ENCODE measurements around the gene ROBO4.

Gene ROBO4

GRCh38 chr11:124918950-124919349 is 21.3 kb upstream of the ROBO4 start, which contains the start of gene HEPN1:
Gene HEPN1 (plus strand): TSS chr11:124919250.
- DNase-seq (ENCODE audit: low spot score) = no peak

- DNase-seq (ENCODE audit: low spot score) = no peak
These were observed 19.5 kb upstream of the ROBO4 start for GRCh38 chr11:124917115-124917637.

GRCh38 chr11:124916370-124916710 is 18.7 kb upstream of the ROBO4 start:
- no peak for DNase-seq (ENCODE audit: low spot score)

GRCh38 chr11:124915541-124916369 is 18.1 kb upstream of the ROBO4 start:
- no peak for DNase-seq (ENCODE audit: low spot score)

- DNase-seq (ENCODE audit: low spot score) = no peak
These were observed 5.0 kb upstream of the ROBO4 start for GRCh38 chr11:124902616-124903015.

- peak; percentile 92 for DNase-seq (ENCODE audit: low spot score)
These were observed 2.8 kb upstream of the ROBO4 start for GRCh38 chr11:124900464-124900863.

GRCh38 chr11:124899383-124900145 is 1.9 kb upstream of the ROBO4 start:
- DNase-seq (ENCODE audit: low spot score) = no peak

- DNase-seq (ENCODE audit: low spot score) = peak; percentile 67
These were observed 1.0 kb upstream of the ROBO4 start for GRCh38 chr11:124898711-124899110.

- peak; percentile 71 for DNase-seq (ENCODE audit: low spot score)
These were observed 607 bp upstream of the ROBO4 start for GRCh38 chr11:124898263-124898680.

GRCh38 chr11:124896821-124897391 is 759 bp downstream of the ROBO4 start:
- DNase-seq (ENCODE audit: low spot score) = no peak

- no peak for DNase-seq (ENCODE audit: low spot score)
These were observed 1.5 kb downstream of the ROBO4 start for GRCh38 chr11:124896071-124896750.

GRCh38 chr11:124895471-124895971 is 2.1 kb downstream of the ROBO4 start:
- DNase-seq (ENCODE audit: low spot score) = no peak

GRCh38 chr11:124894606-124895430 is 2.8 kb downstream of the ROBO4 start:
- no peak for DNase-seq (ENCODE audit: low spot score)

GRCh38 chr11:124893781-124894401 is 3.8 kb downstream of the ROBO4 start:
- DNase-seq (ENCODE audit: low spot score) = no peak

- DNase-seq (ENCODE audit: low spot score) = no peak
These were observed 4.8 kb downstream of the ROBO4 start for GRCh38 chr11:124892750-124893454.

GRCh38 chr11:124892146-124892545 is 5.5 kb downstream of the ROBO4 start:
- DNase-seq (ENCODE audit: low spot score) = no peak

GRCh38 chr11:124891373-124891861 is 6.2 kb downstream of the ROBO4 start:
- no peak for DNase-seq (ENCODE audit: low spot score)

- DNase-seq (ENCODE audit: low spot score) = no peak
These were observed 6.8 kb downstream of the ROBO4 start for GRCh38 chr11:124890683-124891372.

GRCh38 chr11:124890151-124890550 is 7.5 kb downstream of the ROBO4 start:
- DNase-seq (ENCODE audit: low spot score) = no peak

All from AG20443 (cell line).